ENCODE data around the gene XRN1. TPM values are rescaled to one million over a fixed set of nuclear protein-coding genes. Genes with fewer than 3 reads are reported as not detected.

XRN1 gene
- total and polyA plus RNA-seq, 2 of the 8 experiments (the other 6 are each of a cell fraction or from before 2014, with no cell fraction given): 1.9 to 17.2 TPM

- Histone ChIP-seq H3K23me2 (ENCODE audit: low read depth, low read length) (no peaks in the 10 kb centered on the region), H3K27ac (ENCODE audit: low read depth, low read length) (no peak overlapping the region), H4K8ac (ENCODE audit: extremely low read depth, insufficient read depth, low read length) (no peak overlapping the region), H3K23ac (ENCODE audit: insufficient read length) (no peak overlapping the region), H3K4ac (replicated peaks; ENCODE audit: insufficient read length, low read depth, low read length) (no peak overlapping the region), H3K18ac (ENCODE audit: extremely low read depth, low read length) (no peak overlapping the region), H3K4me3 (ENCODE audit: extremely low read depth in 1 of 4, insufficient read depth in 2 of 4, low read depth in 3 of 4, low read length in 4 of 4) (no peak overlapping the region), H3K27me3 (replicated peaks in 1 of 4; ENCODE audit: control insufficient read depth in 3 of 4, extremely low read depth in 1 of 4, insufficient read depth in 3 of 4, low read length in 3 of 4) (peaks cover 0 to 5% (median 5%) of the 10 kb centered on the region in 4 experiments; a peak in 5 of 7 replicates), H3K4me1 (replicated peaks in 1 of 4; ENCODE audit: control insufficient read depth in 3 of 4, insufficient read depth in 4 of 4, low read length in 3 of 4) (no peaks in the 10 kb centered on the region), H2BK12ac (ENCODE audit: low read depth, low read length) (no peak overlapping the region), H3K4me2 (ENCODE audit: insufficient read depth in 1 of 2, low read depth in 2 of 2, low read length in 2 of 2) (no peak overlapping the region), H3K79me1 (ENCODE audit: low read depth, low read length) (no peaks in the 10 kb centered on the region), H4K5ac (ENCODE audit: insufficient read length, low read depth, low read length) (no peak overlapping the region), H3K14ac (ENCODE audit: insufficient read length) (no peak overlapping the region), H2BK20ac (ENCODE audit: low read length) (no peak overlapping the region), H3K56ac (replicated peaks; ENCODE audit: insufficient read length, low read depth, low read length) (no peak overlapping the region), H3K79me2 (ENCODE audit: control insufficient read depth in 1 of 2, insufficient read depth in 2 of 2, low read length in 2 of 2) (no peaks in the 10 kb centered on the region), H3K9ac (replicated peaks in 1 of 4; ENCODE audit: extremely low read depth in 1 of 4, low read depth in 3 of 4, low read length in 3 of 4) (no peak overlapping the region), H2BK5ac (ENCODE audit: low read depth, low read length) (no peak overlapping the region), H3K9me3 (ENCODE audit: insufficient read depth in 2 of 2, low read depth in 1 of 2, low read length in 1 of 2) (peaks cover 5 to 7% of the 10 kb centered on the region in 2 experiments; a peak in 2 of 4 replicates), H2BK15ac (ENCODE audit: low read length) (no peak overlapping the region), H4K91ac (replicated peaks; ENCODE audit: insufficient read length, low read length) (no peak overlapping the region), H2BK120ac (replicated peaks; ENCODE audit: low read depth, low read length) (no peak overlapping the region), H2AFZ (ENCODE audit: low read length) (no peak overlapping the region), H2AK5ac (ENCODE audit: low read depth, low read length) (no peak overlapping the region), H4K20me1 (replicated peaks in 1 of 2; ENCODE audit: control insufficient read depth in 1 of 2, insufficient read depth in 2 of 2, low read length in 2 of 2) (no peaks in the 10 kb centered on the region), H3K36me3 (ENCODE audit: control insufficient read depth in 2 of 4, insufficient read depth in 4 of 4, low read length in 3 of 4) (no peaks in the 10 kb centered on the region)
- TF ChIP-seq BACH1 (IDR thresholded peaks at IDR 0.05; ENCODE audit: low read length): no peak
- no peak for TF ChIP-seq CTCF (IDR thresholded peaks at IDR 0.05; ENCODE audit: control extremely low read depth in 1 of 3, insufficient read depth in 1 of 3, low read depth in 1 of 3, low read length in 3 of 3)
- no peak for TF ChIP-seq SP4 (IDR thresholded peaks at IDR 0.05; ENCODE audit: low read length)
- no peak for TF ChIP-seq KDM5A (IDR thresholded peaks at IDR 0.05; ENCODE audit: low read length)
- TF ChIP-seq CREB1 (IDR thresholded peaks at IDR 0.05): no peak
- TF ChIP-seq SIX5 (IDR thresholded peaks at IDR 0.05; ENCODE audit: low read depth, low read length): no peak
- TF ChIP-seq EP300 (IDR thresholded peaks at IDR 0.05; ENCODE audit: borderline replicate concordance in 1 of 2, low read depth in 2 of 2, low read length in 2 of 2): no peak
- TF ChIP-seq MAFK (IDR thresholded peaks at IDR 0.05; ENCODE audit: low read depth, low read length): no peak
- no peak for TF ChIP-seq JUND (IDR thresholded peaks at IDR 0.05; ENCODE audit: low read length)
- no peak for TF ChIP-seq BCL11A (IDR thresholded peaks at IDR 0.05; ENCODE audit: low read depth in 2 of 2, low read length in 2 of 2)
- WGBS, 2 experiments (ENCODE audit: extremely low coverage in 1 of 2, insufficient coverage in 1 of 2, insufficient read length in 1 of 2, insufficient replicate concordance in 2 of 2, low coverage in 1 of 2, low lambda C conversion rate in 2 of 2, missing lambda C conversion rate in 1 of 2): 72% methylated on average over 2 of the region's 2 CpGs; no CpG with 5 or more reads in 1 of the 2 experiments
- ChIA-PET POLR2A (ENCODE audit: partially characterized antibody) (no interaction called here), CTCF (ENCODE audit: partially characterized antibody) (interaction anchor here (0.9 kb wide), 1 partner anchor 94 kb away, joined by 3 read pairs; no protein-coding TSS in a partner anchor)
- DNase-seq (ENCODE audit: low read depth in 1 of 2, low spot score in 2 of 2) (no peak), FAIRE-seq (no peak)
These were observed 172.0 kb downstream of the XRN1 start for GRCh38 chr3:142275856-142276255.
